GM12864 (cell line): ENCODE results near the gene RPP40.

Experiments
- DNase-seq: peaks from one replicate; pipeline ENCODE4 v3.0.0-alpha.2; 2011; ENCODE audit warnings: low read depth
- H3K4me3 ChIP-seq: 2 replicates; pipeline ENCODE4 v1.5.1; 2011; ENCODE audit warnings: mild to moderate bottlenecking, low read depth, low read length, control low read depth
- TF ChIP-seq, protein P1 (sequence below): IDR thresholded peaks from 2 replicates; pipeline ENCODE4 v1.5.1; 2011; ENCODE audit warnings: low read depth, mild to moderate bottlenecking, moderate library complexity, low read length, control low read depth, inconsistent platforms; ENCODE audit errors: missing control alignments

Gene RPP40

DNA sequence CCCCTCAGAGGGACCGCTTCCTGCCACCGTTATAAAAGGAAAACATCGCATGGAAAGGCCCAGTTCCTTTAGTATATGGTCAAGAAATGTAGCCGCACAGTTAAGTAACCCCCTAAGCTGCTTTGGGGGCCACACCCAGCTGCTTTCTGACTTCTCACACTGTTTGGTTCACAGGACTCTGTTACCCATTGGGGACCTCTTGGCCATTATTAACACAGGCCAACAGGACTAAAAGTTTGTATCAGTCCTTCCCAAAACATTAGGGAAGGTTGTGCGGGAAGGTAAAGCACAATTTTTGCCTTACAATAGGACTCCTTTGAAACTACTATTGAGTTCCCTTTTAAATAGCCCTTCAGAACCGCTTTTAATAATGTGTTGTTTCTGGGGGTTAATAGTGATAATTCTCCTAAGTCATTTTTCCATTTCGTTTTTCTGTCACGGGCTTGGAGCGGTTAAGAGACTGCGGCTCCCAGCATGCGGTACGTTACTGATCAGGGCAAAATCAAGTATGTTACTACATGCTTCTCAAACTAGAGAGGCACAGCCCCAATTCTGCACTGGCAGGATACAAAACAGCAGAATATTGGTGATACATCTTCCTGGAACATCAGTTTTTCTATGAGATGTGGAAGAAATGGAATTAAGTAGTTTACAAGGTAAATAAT lies 668 bp upstream of the RPP40 start:
- H3K4me3 ChIP-seq: peak overlapping the region; percentile 69
- no peak for DNase-seq
- TF ChIP-seq, protein P1, sequence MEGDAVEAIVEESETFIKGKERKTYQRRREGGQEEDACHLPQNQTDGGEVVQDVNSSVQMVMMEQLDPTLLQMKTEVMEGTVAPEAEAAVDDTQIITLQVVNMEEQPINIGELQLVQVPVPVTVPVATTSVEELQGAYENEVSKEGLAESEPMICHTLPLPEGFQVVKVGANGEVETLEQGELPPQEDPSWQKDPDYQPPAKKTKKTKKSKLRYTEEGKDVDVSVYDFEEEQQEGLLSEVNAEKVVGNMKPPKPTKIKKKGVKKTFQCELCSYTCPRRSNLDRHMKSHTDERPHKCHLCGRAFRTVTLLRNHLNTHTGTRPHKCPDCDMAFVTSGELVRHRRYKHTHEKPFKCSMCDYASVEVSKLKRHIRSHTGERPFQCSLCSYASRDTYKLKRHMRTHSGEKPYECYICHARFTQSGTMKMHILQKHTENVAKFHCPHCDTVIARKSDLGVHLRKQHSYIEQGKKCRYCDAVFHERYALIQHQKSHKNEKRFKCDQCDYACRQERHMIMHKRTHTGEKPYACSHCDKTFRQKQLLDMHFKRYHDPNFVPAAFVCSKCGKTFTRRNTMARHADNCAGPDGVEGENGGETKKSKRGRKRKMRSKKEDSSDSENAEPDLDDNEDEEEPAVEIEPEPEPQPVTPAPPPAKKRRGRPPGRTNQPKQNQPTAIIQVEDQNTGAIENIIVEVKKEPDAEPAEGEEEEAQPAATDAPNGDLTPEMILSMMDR: no peak

DNA sequence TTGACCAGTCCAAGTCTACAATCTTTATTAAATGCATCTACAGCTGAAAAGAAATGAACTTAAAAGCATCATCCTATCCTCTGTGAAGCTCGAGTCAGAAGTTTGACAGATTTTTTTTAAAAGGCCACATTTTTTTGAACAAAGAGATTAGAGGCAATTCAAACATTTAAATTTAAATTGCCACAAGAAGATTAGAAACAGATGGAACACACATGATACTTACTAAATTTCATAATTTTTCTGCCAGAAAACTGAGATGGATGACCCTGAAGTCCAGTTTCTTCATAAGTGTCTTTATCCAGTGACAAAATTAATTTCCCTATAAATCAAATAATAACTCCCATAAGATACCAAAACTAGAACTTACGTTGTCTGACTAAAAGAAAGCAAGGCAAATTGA lies 4.3 kb downstream of the RPP40 start:
- TF ChIP-seq, protein P1: no peak
- no peak for DNase-seq
- H3K4me3 ChIP-seq: no peak overlapping the region

DNA sequence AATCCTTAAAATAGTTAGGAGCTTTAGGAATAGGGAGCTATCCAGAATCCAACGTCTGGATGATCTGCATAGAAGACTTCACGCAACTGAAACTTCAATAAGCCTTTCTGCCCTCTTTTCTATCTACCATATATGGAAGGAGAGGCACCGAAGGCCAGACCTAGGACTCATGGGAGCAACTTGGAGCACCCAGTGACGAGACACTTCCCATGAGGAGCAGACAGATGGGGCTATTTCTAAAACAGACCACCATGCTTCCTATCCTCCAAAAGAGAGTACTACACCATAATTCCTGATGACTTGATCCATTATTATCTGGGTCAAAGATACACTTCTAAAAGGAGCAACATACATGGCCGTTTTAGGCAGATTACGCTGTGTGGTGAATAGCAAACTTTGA lies 6.0 kb downstream of the RPP40 start:
- TF ChIP-seq, protein P1: no peak

DNA sequence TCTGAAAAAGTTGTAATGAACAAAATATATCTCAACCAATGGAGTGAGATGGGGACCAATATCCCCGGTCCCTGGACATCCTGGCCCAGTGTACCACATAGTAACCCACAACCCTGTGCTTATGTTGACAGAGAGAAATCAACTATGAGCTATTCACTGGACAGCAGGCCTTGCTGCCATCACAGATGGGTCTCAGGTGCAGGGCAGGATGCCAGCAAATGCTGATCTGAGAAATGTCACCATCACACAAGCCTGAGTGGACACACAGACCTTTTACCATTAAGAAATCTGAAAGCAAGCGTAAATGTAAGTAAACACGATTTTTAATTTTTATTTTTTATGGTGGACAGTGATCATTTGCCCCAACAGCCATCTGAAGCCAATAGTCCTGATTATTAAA lies 9.1 kb downstream of the RPP40 start:
- TF ChIP-seq, protein P1: no peak
- no peak overlapping the region for H3K4me3 ChIP-seq
- no peak for DNase-seq

More for the DNA sequence above, 6.0 kb downstream of the RPP40 start:
- DNase-seq: no peak
- no peak overlapping the region for H3K4me3 ChIP-seq

DNA sequence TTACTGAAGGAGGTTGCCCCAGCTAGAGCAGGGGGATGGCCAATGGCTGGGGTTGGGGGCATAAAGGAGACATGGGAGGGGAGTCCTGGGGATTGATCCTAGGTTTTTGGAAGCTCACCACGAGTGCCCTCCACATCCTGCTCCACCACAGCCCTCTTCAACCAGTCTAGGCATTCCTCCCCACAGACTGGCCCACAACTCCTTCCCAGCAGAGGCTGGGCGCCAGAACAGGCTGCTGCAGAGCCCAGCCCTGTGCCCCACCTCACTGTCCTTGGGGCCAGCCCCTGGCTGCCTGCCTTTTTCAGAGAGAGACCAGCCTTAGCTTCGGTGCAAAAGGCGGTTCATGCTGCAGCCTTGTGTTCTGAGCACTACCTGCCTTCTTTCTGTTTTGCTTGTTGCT lies 16.4 kb downstream of the RPP40 start:
- H3K4me3 ChIP-seq: no peak overlapping the region
- DNase-seq: no peak
- TF ChIP-seq, protein P1: no peak

DNA sequence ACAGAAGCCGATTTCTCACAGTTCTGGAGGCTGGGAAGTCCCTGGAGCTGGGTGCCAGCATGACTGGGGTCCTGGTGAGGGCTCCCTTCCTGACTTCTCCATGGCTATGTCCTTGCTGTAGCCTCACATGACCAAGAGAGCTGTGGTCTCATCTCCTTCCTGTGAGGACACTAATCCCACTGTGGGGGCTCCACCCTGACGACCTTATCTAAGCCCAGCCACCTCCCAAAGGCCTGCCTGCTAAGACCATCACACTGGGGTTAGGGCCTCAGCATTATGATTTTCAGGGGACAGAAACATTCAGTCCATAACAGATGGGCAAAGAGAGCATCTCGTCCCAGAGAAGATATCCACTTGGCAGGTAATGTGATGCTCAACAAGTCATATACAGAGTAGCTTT lies 16.8 kb downstream of the RPP40 start:
- TF ChIP-seq, protein P1: no peak
- DNase-seq: no peak
- H3K4me3 ChIP-seq: no peak overlapping the region

DNA sequence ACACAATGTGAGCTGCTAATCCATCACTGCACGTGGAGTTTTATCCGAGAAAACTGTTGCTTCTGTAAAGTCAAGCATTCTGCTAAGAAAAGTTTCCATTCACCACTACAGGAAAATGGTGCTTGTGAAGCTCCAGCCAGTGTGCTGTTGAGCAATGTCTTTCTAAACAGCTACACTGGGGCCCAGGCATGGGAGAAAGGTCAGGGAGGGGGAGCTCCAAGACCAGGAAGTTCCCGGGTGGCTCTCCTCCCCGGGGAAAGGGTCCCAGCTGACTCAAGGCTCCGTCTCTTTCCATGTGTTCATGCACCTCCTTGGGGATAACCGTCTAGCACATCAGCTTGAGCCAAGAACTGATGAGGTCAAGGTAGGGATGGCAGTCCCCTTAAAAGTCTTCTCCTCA lies 20.5 kb downstream of the RPP40 start:
- DNase-seq: no peak
- H3K4me3 ChIP-seq: no peak overlapping the region
- TF ChIP-seq, protein P1: no peak
